H1 (cell line): Measurements from ENCODE around the gene PLCH2. TPM values are rescaled to one million over a fixed set of nuclear protein-coding genes. Genes with fewer than 3 reads are reported as not detected.

Experiments
- CTCF ChIA-PET: fragments of 300-600 bp; sonication (Branson Sonifier 250); formaldehyde crosslinking; loops from one replicate; lab custom pipeline; 2021; ENCODE audit not compliant: partially characterized antibody; lab: Charles Lee
- POLR2A ChIA-PET: fragments of 300-600 bp; sonication (Branson Sonifier 250); formaldehyde crosslinking; loops from one replicate; lab custom pipeline; 2021; ENCODE audit warnings: inconsistent platforms; ENCODE audit not compliant: partially characterized antibody; lab: Charles Lee
- DNase-seq, 2 experiments: peaks; one replicate each; pipeline versions ENCODE4 v3.0.0 to v3.0.0-alpha.2; 2010 to 2022; ENCODE audit warnings: low spot score in 2 of 2, low read depth in 1 of 2, mixed read lengths in 1 of 2
- FAIRE-seq: peaks from 2 replicates; lab custom pipeline; 2011; peaks lifted over from hg19 to GRCh38; lab: Jason Lieb, UNC
- H2AFZ ChIP-seq: 2 replicates; pipeline ENCODE4 v1.8.1; 2012; ENCODE audit warnings: low read length, inconsistent platforms
- H2AK5ac ChIP-seq: 2 replicates; pipeline ENCODE4 v1.6.1; 2013; ENCODE audit warnings: low read depth, low read length
- H2BK120ac ChIP-seq: replicated peaks from 2 replicates; pipeline ENCODE3; 2013; ENCODE audit warnings: low read depth, low read length, inconsistent platforms
- H2BK12ac ChIP-seq: 2 replicates; pipeline ENCODE4 v1.6.1; 2013; ENCODE audit warnings: low read depth, low read length
- H2BK15ac ChIP-seq: 2 replicates; pipeline ENCODE4 v1.6.1; 2013; ENCODE audit warnings: low read length
- H2BK20ac ChIP-seq: 2 replicates; pipeline ENCODE4 v1.6.1; 2013; ENCODE audit warnings: low read length
- H2BK5ac ChIP-seq: 2 replicates; pipeline ENCODE4 v1.6.1; 2013; ENCODE audit warnings: low read depth, low read length
- H3K14ac ChIP-seq: 2 replicates; pipeline ENCODE4 v1.6.1; 2013; ENCODE audit warnings: inconsistent platforms; ENCODE audit not compliant: insufficient read length
- H3K18ac ChIP-seq: 2 replicates; pipeline ENCODE4 v1.6.1; 2013; ENCODE audit warnings: low read length; ENCODE audit errors: extremely low read depth
- H3K23ac ChIP-seq: 2 replicates; pipeline ENCODE4 v1.6.1; 2013; ENCODE audit warnings: inconsistent platforms; ENCODE audit not compliant: insufficient read length
- H3K23me2 ChIP-seq: 2 replicates; pipeline ENCODE4 v1.6.1; 2013; ENCODE audit warnings: low read depth, low read length
- H3K27ac ChIP-seq: 2 replicates; pipeline ENCODE4 v1.6.1; 2011; ENCODE audit warnings: low read depth, low read length, inconsistent platforms
- H3K27me3 ChIP-seq, 4 experiments: replicated peaks in 1 of 4; 1 replicate in 1 of 4; 2 replicates in 3 of 4; pipeline versions ENCODE4 v1.6.1 to v1.8.1; 2011 to 2013; ENCODE audit warnings: low read length in 3 of 4, mild to moderate bottlenecking in 3 of 4, inconsistent platforms in 2 of 4, mixed read lengths in 2 of 4, moderate library complexity in 1 of 4; ENCODE audit not compliant: control insufficient read depth in 3 of 4, insufficient read depth in 3 of 4; ENCODE audit errors: extremely low read depth in 1 of 4
- H3K36me3 ChIP-seq, 4 experiments: 2 replicates each; pipeline versions ENCODE4 v1.6.1 to v1.8.1; 2011 to 2013; ENCODE audit warnings: mild to moderate bottlenecking in 4 of 4, low read length in 3 of 4, moderate library complexity in 2 of 4, control low read depth in 1 of 4, inconsistent platforms in 1 of 4; ENCODE audit not compliant: insufficient read depth in 4 of 4, control insufficient read depth in 2 of 4
- H3K4ac ChIP-seq: replicated peaks from 2 replicates; pipeline ENCODE3; 2013; ENCODE audit warnings: low read length, low read depth, mixed read lengths, inconsistent platforms; ENCODE audit not compliant: insufficient read length
- H3K4me1 ChIP-seq, 4 experiments: replicated peaks in 1 of 4; 1 replicate in 1 of 4; 2 replicates in 3 of 4; pipeline versions ENCODE4 v1.6.1 to v1.8.1; 2011 to 2013; ENCODE audit warnings: low read length in 3 of 4, inconsistent platforms in 2 of 4, mixed read lengths in 1 of 4; ENCODE audit not compliant: insufficient read depth in 4 of 4, control insufficient read depth in 3 of 4
- H3K4me2 ChIP-seq, 2 experiments: 2 replicates each; pipeline versions ENCODE4 v1.6.1 to v1.8.1; 2011 to 2013; ENCODE audit warnings: low read depth in 2 of 2, low read length in 2 of 2, control low read depth in 1 of 2, inconsistent platforms in 1 of 2, mild to moderate bottlenecking in 1 of 2; ENCODE audit not compliant: insufficient read depth in 1 of 2
- H3K4me3 ChIP-seq, 4 experiments: fragments of 200-600, 300-600 bp in 1 of 4; sonication (generic), shearing (Covaris generic), sonication (Bioruptor Twin) in 1 of 4; 2 replicates each; pipeline versions ENCODE4 v1.5.1 to v1.8.1; 2011 to 2016; ENCODE audit warnings: low read length in 4 of 4, low read depth in 3 of 4, control low read depth in 2 of 4, inconsistent platforms in 2 of 4, mild to moderate bottlenecking in 2 of 4, mixed read lengths in 1 of 4, moderate library complexity in 1 of 4; ENCODE audit not compliant: insufficient read depth in 2 of 4; ENCODE audit errors: extremely low read depth in 1 of 4
- H3K56ac ChIP-seq: replicated peaks from 2 replicates; pipeline ENCODE3; 2013; ENCODE audit warnings: low read depth, mild to moderate bottlenecking, mixed read lengths, low read length, inconsistent platforms; ENCODE audit not compliant: insufficient read length
- H3K79me1 ChIP-seq: 2 replicates; pipeline ENCODE4 v1.6.1; 2013; ENCODE audit warnings: low read depth, low read length, control low read depth
- H3K79me2 ChIP-seq, 2 experiments: 2 replicates each; pipeline versions ENCODE4 v1.6.1 to v1.8.1; 2012 to 2013; ENCODE audit warnings: low read length in 2 of 2, mild to moderate bottlenecking in 2 of 2, inconsistent platforms in 1 of 2; ENCODE audit not compliant: insufficient read depth in 2 of 2, control insufficient read depth in 1 of 2
- H3K9ac ChIP-seq, 4 experiments: replicated peaks in 1 of 4; 1 replicate in 1 of 4; 2 replicates in 3 of 4; pipeline versions ENCODE4 v1.6.1 to v1.8.1; 2011 to 2013; ENCODE audit warnings: low read depth in 3 of 4, low read length in 3 of 4, control low read depth in 2 of 4, mild to moderate bottlenecking in 2 of 4, moderate library complexity in 2 of 4, inconsistent platforms in 1 of 4; ENCODE audit errors: extremely low read depth in 1 of 4
- H3K9me3 ChIP-seq, 2 experiments: 2 replicates each; pipeline versions ENCODE4 v1.6.1 to v1.8.1; 2012 to 2013; ENCODE audit warnings: mild to moderate bottlenecking in 2 of 2, moderate library complexity in 2 of 2, control low read depth in 1 of 2, inconsistent platforms in 1 of 2, low read depth in 1 of 2, low read length in 1 of 2, mixed read lengths in 1 of 2; ENCODE audit not compliant: insufficient read depth in 2 of 2
- H4K20me1 ChIP-seq, 2 experiments: replicated peaks in 1 of 2; 2 replicates each; pipeline versions ENCODE3 to v1.8.1; 2011 to 2013; ENCODE audit warnings: inconsistent platforms in 2 of 2, low read length in 2 of 2, mild to moderate bottlenecking in 1 of 2; ENCODE audit not compliant: insufficient read depth in 2 of 2, control insufficient read depth in 1 of 2
- H4K5ac ChIP-seq: 2 replicates; pipeline ENCODE4 v1.6.1; 2013; ENCODE audit warnings: low read length, low read depth, mixed read lengths, inconsistent platforms; ENCODE audit not compliant: insufficient read length
- H4K8ac ChIP-seq: 2 replicates; pipeline ENCODE4 v1.8.0; 2013; ENCODE audit warnings: mild to moderate bottlenecking, moderate library complexity, low read length, inconsistent platforms; ENCODE audit not compliant: insufficient read depth; ENCODE audit errors: extremely low read depth
- H4K91ac ChIP-seq: replicated peaks from 2 replicates; pipeline ENCODE3; 2013; ENCODE audit warnings: low read length, mixed read lengths, inconsistent platforms; ENCODE audit not compliant: insufficient read length
- BACH1 ChIP-seq: IDR thresholded peaks from 2 replicates; pipeline ENCODE4 v1.6.1; 2012; ENCODE audit warnings: low read length, improper control_type of control experiment
- CEBPB ChIP-seq: IDR thresholded peaks from 2 replicates; pipeline ENCODE4 v1.6.1; 2012; ENCODE audit warnings: low read depth, low read length
- CTBP2 ChIP-seq: IDR thresholded peaks from 2 replicates; pipeline ENCODE4 v1.7.0; 2011; ENCODE audit warnings: borderline replicate concordance, mild to moderate bottlenecking, moderate library complexity, mixed read lengths, low read length; ENCODE audit not compliant: insufficient read depth, insufficient read length
- CTCF ChIP-seq, 3 experiments: IDR thresholded peaks; 1 replicate in 2 of 3; 2 replicates in 1 of 3; pipeline versions ENCODE4 v1.5.1 to v1.6.1; 2011; ENCODE audit warnings: low read length in 3 of 3, mild to moderate bottlenecking in 3 of 3, inconsistent platforms in 2 of 3, low read depth in 1 of 3, moderate library complexity in 1 of 3; ENCODE audit not compliant: insufficient read depth in 1 of 3; ENCODE audit errors: control extremely low read depth in 1 of 3
- GABPA ChIP-seq: IDR thresholded peaks from 2 replicates; pipeline ENCODE4 v1.6.1; 2011; ENCODE audit warnings: mild to moderate bottlenecking, low read length, moderate library complexity, borderline replicate concordance; ENCODE audit not compliant: insufficient read depth
- GTF2F1 ChIP-seq: IDR thresholded peaks from 2 replicates; pipeline ENCODE4 v1.6.1; 2012; ENCODE audit warnings: low read depth, low read length, improper control_type of control experiment, borderline replicate concordance
- PHF8 ChIP-seq: fragments of 200-600 bp; sonication (generic); conservative IDR thresholded peaks from 2 replicates; pipeline ENCODE4 v1.7.1; 2012; ENCODE audit warnings: low read depth, mild to moderate bottlenecking, inconsistent platforms, low read length, moderate library complexity
- SUZ12 ChIP-seq: fragments of 200-600 bp; sonication (generic); IDR thresholded peaks from 2 replicates; pipeline ENCODE4 v1.6.1; 2012; ENCODE audit warnings: mild to moderate bottlenecking, inconsistent platforms, low read length, moderate library complexity, mixed read lengths
- WGBS, 2 experiments: shearing (Covaris generic) in 1 of 2; methylation state at CpG; one replicate each; pipeline versions ENCODE4 v1.1.6 to v1.1.7; 2013 to 2015; ENCODE audit warnings: low lambda C conversion rate in 2 of 2, mixed read lengths in 2 of 2, inconsistent platforms in 1 of 2, low coverage in 1 of 2, missing lambda C conversion rate in 1 of 2; ENCODE audit not compliant: insufficient replicate concordance in 2 of 2, insufficient coverage in 1 of 2, insufficient read length in 1 of 2; ENCODE audit errors: extremely low coverage in 1 of 2, missing lambda C conversion rate in 1 of 2; 5-methylcytosine and 5-hydroxymethylcytosine counted together
- polyA plus RNA-seq, 7 experiments: library from polyadenylated mRNA; depleted of rRNA in 3 of 7; stranded (reverse) in 5 of 7; unstranded in 2 of 7; fragments of >200 nt in 5 of 7; fragments of 200-250 nt in 2 of 7; gene quantifications; 1 replicate in 5 of 7; 2 replicates in 1 of 7; 4 replicates in 1 of 7; pipeline versions ENCODE4 v1.2.1 to v1.2.3, GENCODE V29; 2011 to 2013; ENCODE audit warnings: missing spikeins in 2 of 7, mixed read lengths in 2 of 7
- total RNA-seq: library from RNA; stranded (reverse); fragmentation: NEBNext Ultra II Directional; extraction: Animal tissue kit (Norgen Biotek cat#: 25700); gene quantifications from 2 replicates; pipeline ENCODE4 v1.2.1, GENCODE V29; 2021
- TF ChIP-seq, protein P1 (sequence below): IDR thresholded peaks from 2 replicates; pipeline ENCODE4 v1.6.1; 2012; ENCODE audit warnings: low read length, inconsistent platforms

Gene PLCH2
- total and polyA plus RNA-seq, 2 of the 8 experiments (the other 6 are each of a cell fraction or from before 2014, with no cell fraction given): 0.14 to 0.19 TPM

DNA sequence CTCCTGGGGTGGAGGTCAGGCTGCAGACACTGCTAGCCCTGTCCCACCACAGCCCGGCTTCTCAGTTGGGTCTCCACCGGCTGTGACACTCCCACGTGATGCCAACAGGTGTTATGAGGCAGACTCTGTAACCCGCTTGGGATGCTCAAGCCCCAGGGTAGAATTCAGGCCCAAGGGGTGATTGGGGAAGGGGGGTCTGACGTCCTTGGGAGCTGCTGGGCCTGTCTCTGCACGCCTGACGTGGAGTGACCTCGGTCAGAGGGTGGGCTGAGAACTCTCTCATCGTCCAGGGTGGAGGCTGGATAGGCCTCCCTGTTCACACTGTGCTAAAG, 61.7 kb downstream of the PLCH2 start:
- POLR2A ChIA-PET: interaction anchor here (0.6 to 0.9 kb wide), 2 partner anchors 8 to 127 kb away, joined by 3 to 4 read pairs; no protein-coding TSS in a partner anchor
- H4K91ac ChIP-seq: no peak overlapping the region
- CTCF ChIA-PET: interaction anchor here (0.9 to 2.5 kb wide), 2 partner anchors 10 to 58 kb away, joined by 3 to 6 read pairs; no protein-coding TSS in a partner anchor
- no peak for TF ChIP-seq PHF8
- no peak for TF ChIP-seq CTCF (IDR thresholded peaks at IDR 0.05; ENCODE audit: control extremely low read depth in 1 of 3, insufficient read depth in 1 of 3, low read depth in 1 of 3, low read length in 3 of 3)
- no peak for TF ChIP-seq SUZ12
- TF ChIP-seq, protein P1, sequence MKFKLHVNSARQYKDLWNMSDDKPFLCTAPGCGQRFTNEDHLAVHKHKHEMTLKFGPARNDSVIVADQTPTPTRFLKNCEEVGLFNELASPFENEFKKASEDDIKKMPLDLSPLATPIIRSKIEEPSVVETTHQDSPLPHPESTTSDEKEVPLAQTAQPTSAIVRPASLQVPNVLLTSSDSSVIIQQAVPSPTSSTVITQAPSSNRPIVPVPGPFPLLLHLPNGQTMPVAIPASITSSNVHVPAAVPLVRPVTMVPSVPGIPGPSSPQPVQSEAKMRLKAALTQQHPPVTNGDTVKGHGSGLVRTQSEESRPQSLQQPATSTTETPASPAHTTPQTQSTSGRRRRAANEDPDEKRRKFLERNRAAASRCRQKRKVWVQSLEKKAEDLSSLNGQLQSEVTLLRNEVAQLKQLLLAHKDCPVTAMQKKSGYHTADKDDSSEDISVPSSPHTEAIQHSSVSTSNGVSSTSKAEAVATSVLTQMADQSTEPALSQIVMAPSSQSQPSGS: no peak
- no peak for TF ChIP-seq CTBP2
- no peak for TF ChIP-seq CEBPB
- TF ChIP-seq GABPA: no peak
- no peak for TF ChIP-seq BACH1
- no peak for TF ChIP-seq GTF2F1

More for the DNA sequence above, 61.7 kb downstream of the PLCH2 start:
- no peak for FAIRE-seq
- Histone ChIP-seq H4K8ac (no peak overlapping the region), H2BK120ac (no peak overlapping the region), H2AK5ac (no peak overlapping the region), H3K56ac (no peak overlapping the region), H2BK20ac (no peak overlapping the region), H3K79me1 (no peaks in the 10 kb centered on the region), H3K14ac (no peak overlapping the region), H2AFZ (no peak overlapping the region), H3K9ac (no peak overlapping the region), H3K36me3 (no peaks in the 10 kb centered on the region), H2BK5ac (no peak overlapping the region), H4K20me1 (peaks cover 0 to 5% of the 10 kb centered on the region in 2 experiments), H3K4ac (no peak overlapping the region), H3K4me3 (no peak overlapping the region), H3K23ac (no peak overlapping the region), H3K4me1 (peaks cover 0 to 23% (median 8%) of the 10 kb centered on the region in 4 experiments; a peak in 6 of 7 replicates), H3K18ac (no peak overlapping the region), H2BK12ac (no peak overlapping the region), H3K27me3 (peaks cover 0 to 59% (median 39%) of the 10 kb centered on the region in 4 experiments; a peak in 6 of 7 replicates), H4K5ac (no peak overlapping the region), H3K27ac (no peak overlapping the region), H2BK15ac (0 out of 2 replicates have a peak overlapping the region, but pooled peaks have one; percentile 46), H3K23me2 (no peaks in the 10 kb centered on the region), H3K79me2 (no peaks in the 10 kb centered on the region), H3K9me3 (no peaks in the 10 kb centered on the region), H3K4me2 (no peak overlapping the region)
- no peak for DNase-seq
- 86% methylated on average over 9 of the region's 9 CpGs; no CpG with 5 or more reads in 1 of the 2 experiments for WGBS, 2 experiments
